Mammary epithelial cell (primary cell): Measurements from ENCODE around the gene PRKN.

Source experiments
- EZH2 ChIP-seq: IDR thresholded peaks from 2 replicates; pipeline ENCODE4 v1.6.1; 2012; ENCODE audit warnings: low read length, inconsistent platforms, borderline replicate concordance
- TF ChIP-seq, protein P1 (sequence below), 2 donors: IDR thresholded peaks in 1 of 2; conservative IDR thresholded peaks in 1 of 2; 2 replicates each; pipeline ENCODE4 v1.5.1; 2011 to 2012; ENCODE audit warnings: inconsistent platforms in 2 of 2, low read length in 2 of 2, mild to moderate bottlenecking in 2 of 2, control low read depth in 1 of 2, low read depth in 1 of 2; ENCODE audit not compliant: insufficient read depth in 1 of 2; ENCODE audit errors: extremely low read depth in 1 of 2

DNA sequence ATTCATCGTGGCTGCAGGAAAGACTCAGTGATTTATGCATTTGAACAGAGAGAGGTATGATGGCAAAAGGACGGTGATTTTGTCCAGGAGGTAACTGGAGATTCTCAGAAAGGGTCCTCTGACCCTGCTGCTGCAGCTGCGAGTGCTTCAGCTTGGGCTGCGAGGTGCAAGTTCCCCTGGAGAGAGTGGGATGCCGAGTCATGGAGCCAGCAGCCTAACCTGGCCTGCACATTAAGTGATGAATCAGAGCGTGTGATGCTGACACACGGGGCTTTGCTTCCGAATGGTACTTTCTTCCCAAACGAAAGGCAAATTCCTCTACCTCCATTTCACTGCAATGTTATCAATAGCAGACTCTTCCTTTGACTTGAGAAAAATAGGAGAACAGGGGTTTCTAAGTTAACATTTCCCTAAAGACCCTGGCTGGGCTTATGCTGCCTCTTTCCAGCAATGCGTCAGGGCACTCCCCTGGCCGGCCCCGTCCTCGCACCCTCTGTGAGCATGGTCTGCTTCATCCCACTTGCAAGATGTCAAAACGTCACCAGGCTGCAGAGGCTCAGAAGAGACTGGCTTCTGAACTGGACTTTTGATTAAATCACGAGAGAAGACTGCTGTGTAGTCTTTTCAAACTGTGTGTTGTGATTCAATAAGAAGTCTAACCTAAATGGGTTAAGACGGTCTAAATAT is 825.7 kb downstream of the PRKN start:
- TF ChIP-seq, protein P1, sequence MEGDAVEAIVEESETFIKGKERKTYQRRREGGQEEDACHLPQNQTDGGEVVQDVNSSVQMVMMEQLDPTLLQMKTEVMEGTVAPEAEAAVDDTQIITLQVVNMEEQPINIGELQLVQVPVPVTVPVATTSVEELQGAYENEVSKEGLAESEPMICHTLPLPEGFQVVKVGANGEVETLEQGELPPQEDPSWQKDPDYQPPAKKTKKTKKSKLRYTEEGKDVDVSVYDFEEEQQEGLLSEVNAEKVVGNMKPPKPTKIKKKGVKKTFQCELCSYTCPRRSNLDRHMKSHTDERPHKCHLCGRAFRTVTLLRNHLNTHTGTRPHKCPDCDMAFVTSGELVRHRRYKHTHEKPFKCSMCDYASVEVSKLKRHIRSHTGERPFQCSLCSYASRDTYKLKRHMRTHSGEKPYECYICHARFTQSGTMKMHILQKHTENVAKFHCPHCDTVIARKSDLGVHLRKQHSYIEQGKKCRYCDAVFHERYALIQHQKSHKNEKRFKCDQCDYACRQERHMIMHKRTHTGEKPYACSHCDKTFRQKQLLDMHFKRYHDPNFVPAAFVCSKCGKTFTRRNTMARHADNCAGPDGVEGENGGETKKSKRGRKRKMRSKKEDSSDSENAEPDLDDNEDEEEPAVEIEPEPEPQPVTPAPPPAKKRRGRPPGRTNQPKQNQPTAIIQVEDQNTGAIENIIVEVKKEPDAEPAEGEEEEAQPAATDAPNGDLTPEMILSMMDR (conservative IDR thresholded peaks at IDR 0.05 in 1 of 2, IDR thresholded peaks at IDR 0.05 in 1 of 2; ENCODE audit: extremely low read depth in 1 of 2, insufficient read depth in 1 of 2, low read depth in 1 of 2, low read length in 2 of 2): no peak
- no peak for TF ChIP-seq EZH2
